GM19238 (cell line): ENCODE measurements around the gene GNAI1.
"Not testable (repeated sequence)": the region's sequence is repeated elsewhere in the genome, so short reads cannot be mapped to it uniquely, and the experiment has no call there.

Experiments
- DNase-seq: peaks from one replicate; pipeline ENCODE4 v3.0.0; 2011; ENCODE audit warnings: low spot score; ENCODE audit not compliant: insufficient read length

Gene GNAI1

GRCh38 chr7:80157770-80158169, 23.1 kb downstream of the GNAI1 start:
- not testable (repeated sequence) for DNase-seq

GRCh38 chr7:80159802-80160201, 25.2 kb downstream of the GNAI1 start:
- DNase-seq, result no peak

GRCh38 chr7:80161466-80161865, 26.8 kb downstream of the GNAI1 start:
- no peak for DNase-seq

GRCh38 chr7:80165177-80165576, 30.5 kb downstream of the GNAI1 start:
- no peak for DNase-seq

GRCh38 chr7:80170445-80170844, 35.8 kb downstream of the GNAI1 start:
- no peak for DNase-seq

- no peak for DNase-seq
These were observed 37.8 kb downstream of the GNAI1 start for GRCh38 chr7:80172387-80172786.

GRCh38 chr7:80175744-80176143, 41.1 kb downstream of the GNAI1 start:
- no peak for DNase-seq

GRCh38 chr7:80181411-80181810, 46.8 kb downstream of the GNAI1 start:
- no peak for DNase-seq

GRCh38 chr7:80182630-80183276, 48.1 kb downstream of the GNAI1 start:
- DNase-seq, result no peak

- no peak for DNase-seq
These were observed 48.7 kb downstream of the GNAI1 start for GRCh38 chr7:80183351-80183750.

GRCh38 chr7:80183900-80184685, 49.5 kb downstream of the GNAI1 start:
- no peak for DNase-seq

- no peak for DNase-seq
These were observed 50.1 kb downstream of the GNAI1 start for GRCh38 chr7:80184693-80185092.

GRCh38 chr7:80185571-80185970, 50.9 kb downstream of the GNAI1 start:
- no peak for DNase-seq

GRCh38 chr7:80186721-80187120, 52.1 kb downstream of the GNAI1 start:
- DNase-seq, result no peak

GRCh38 chr7:80187279-80187678, 52.6 kb downstream of the GNAI1 start:
- no peak for DNase-seq

- DNase-seq, result no peak
These were observed 53.1 kb downstream of the GNAI1 start for GRCh38 chr7:80187727-80188126.

- no peak for DNase-seq
These were observed 55.0 kb downstream of the GNAI1 start for GRCh38 chr7:80189638-80190037.

- DNase-seq, result no peak
These were observed 63.0 kb downstream of the GNAI1 start for GRCh38 chr7:80197627-80198026.

- DNase-seq, result no peak
These were observed 64.4 kb downstream of the GNAI1 start for GRCh38 chr7:80199051-80199450.

GRCh38 chr7:80204454-80204853, 69.8 kb downstream of the GNAI1 start:
- no peak for DNase-seq

GRCh38 chr7:80204919-80205318, 70.3 kb downstream of the GNAI1 start:
- DNase-seq, result no peak

GRCh38 chr7:80206763-80207162, 72.1 kb downstream of the GNAI1 start:
- no peak for DNase-seq

GRCh38 chr7:80207501-80207900, 72.9 kb downstream of the GNAI1 start:
- DNase-seq, result no peak
